GM19035 (cell line): Measurements from ENCODE around the gene TSPAN1.

Source experiments
- ATAC-seq: cut with Tn5 transposase; IDR thresholded peaks from one replicate; pipeline ENCODE4 v1.9.1; 2021; ENCODE audit not compliant: unreplicated experiment

The TSPAN1 gene

GRCh38 chr1:46186076-46186475 lies 11.2 kb downstream of the TSPAN1 start:
- no peak for ATAC-seq

- no peak for ATAC-seq
Measured at GRCh38 chr1:46187106-46187869, 12.4 kb downstream of the TSPAN1 start.

GRCh38 chr1:46188295-46189030 lies 13.6 kb downstream of the TSPAN1 start:
- no peak for ATAC-seq

- ATAC-seq, result no peak
Measured at GRCh38 chr1:46190539-46190938, 15.7 kb downstream of the TSPAN1 start.

GRCh38 chr1:46191033-46191701 lies 16.3 kb downstream of the TSPAN1 start:
- ATAC-seq, result no peak

GRCh38 chr1:46192171-46192570 lies 17.3 kb downstream of the TSPAN1 start:
- ATAC-seq, result no peak

- ATAC-seq, result no peak
Measured at GRCh38 chr1:46193285-46193684, 18.4 kb downstream of the TSPAN1 start.

- ATAC-seq, result no peak
Measured at GRCh38 chr1:46193984-46194570, 19.2 kb downstream of the TSPAN1 start.

GRCh38 chr1:46194641-46195193 lies 19.8 kb downstream of the TSPAN1 start:
- no peak for ATAC-seq

GRCh38 chr1:46196609-46197008 lies 21.7 kb downstream of the TSPAN1 start:
- ATAC-seq, result no peak

- no peak for ATAC-seq
Measured at GRCh38 chr1:46197560-46197963, 22.7 kb downstream of the TSPAN1 start.

- peak; percentile 81 for ATAC-seq
Measured at GRCh38 chr1:46197964-46198811, 23.3 kb downstream of the TSPAN1 start, which contains the start of gene POMGNT1. Gene POMGNT1 (minus strand): TSS chr1:46198434. CDS start chr1:46197821, 613 bp downstream.

- no peak for ATAC-seq
Measured at GRCh38 chr1:46199233-46199749, 24.4 kb downstream of the TSPAN1 start.

- ATAC-seq, result no peak
Measured at GRCh38 chr1:46203738-46204405, 29.0 kb downstream of the TSPAN1 start.

GRCh38 chr1:46204406-46204742 lies 29.5 kb downstream of the TSPAN1 start:
- ATAC-seq, result no peak

GRCh38 chr1:46205141-46205540 lies 30.3 kb downstream of the TSPAN1 start:
- ATAC-seq, result no peak

- no peak for ATAC-seq
Measured at GRCh38 chr1:46205791-46206190, 30.9 kb downstream of the TSPAN1 start.

- no peak for ATAC-seq
Measured at GRCh38 chr1:46206399-46206798, 31.5 kb downstream of the TSPAN1 start.

GRCh38 chr1:46210561-46210960 lies 35.7 kb downstream of the TSPAN1 start:
- no peak for ATAC-seq
